ENCODE results near the gene HRC.

The HRC gene

DNA sequence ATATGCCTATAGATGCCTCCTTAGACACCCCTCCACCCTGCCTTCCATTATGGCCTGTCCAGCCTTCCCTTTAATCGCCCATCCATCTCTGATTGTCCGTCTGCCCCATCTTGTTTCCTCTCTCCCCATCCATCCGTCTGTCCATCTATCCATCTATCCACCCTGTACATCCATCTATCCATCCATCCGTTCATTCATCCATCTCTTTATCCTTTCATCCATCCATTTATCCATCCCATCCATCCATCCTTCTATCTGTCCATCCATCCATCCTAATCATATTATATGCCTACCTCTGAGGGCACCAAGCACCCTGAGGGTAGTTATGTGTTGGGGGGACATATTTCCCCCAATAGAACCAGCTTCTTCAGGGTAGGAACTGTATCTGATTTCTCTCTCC, 25.5 kb upstream of the HRC start:
- no peak for DNase-seq (ENCODE audit: low read depth)
- TF ChIP-seq, protein P1, sequence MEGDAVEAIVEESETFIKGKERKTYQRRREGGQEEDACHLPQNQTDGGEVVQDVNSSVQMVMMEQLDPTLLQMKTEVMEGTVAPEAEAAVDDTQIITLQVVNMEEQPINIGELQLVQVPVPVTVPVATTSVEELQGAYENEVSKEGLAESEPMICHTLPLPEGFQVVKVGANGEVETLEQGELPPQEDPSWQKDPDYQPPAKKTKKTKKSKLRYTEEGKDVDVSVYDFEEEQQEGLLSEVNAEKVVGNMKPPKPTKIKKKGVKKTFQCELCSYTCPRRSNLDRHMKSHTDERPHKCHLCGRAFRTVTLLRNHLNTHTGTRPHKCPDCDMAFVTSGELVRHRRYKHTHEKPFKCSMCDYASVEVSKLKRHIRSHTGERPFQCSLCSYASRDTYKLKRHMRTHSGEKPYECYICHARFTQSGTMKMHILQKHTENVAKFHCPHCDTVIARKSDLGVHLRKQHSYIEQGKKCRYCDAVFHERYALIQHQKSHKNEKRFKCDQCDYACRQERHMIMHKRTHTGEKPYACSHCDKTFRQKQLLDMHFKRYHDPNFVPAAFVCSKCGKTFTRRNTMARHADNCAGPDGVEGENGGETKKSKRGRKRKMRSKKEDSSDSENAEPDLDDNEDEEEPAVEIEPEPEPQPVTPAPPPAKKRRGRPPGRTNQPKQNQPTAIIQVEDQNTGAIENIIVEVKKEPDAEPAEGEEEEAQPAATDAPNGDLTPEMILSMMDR (IDR thresholded peaks at IDR 0.05; ENCODE audit: low read depth, low read length, missing control alignments) = no peak
- in situ Hi-C loops (cut with HindIII; ENCODE audit: low sequenced_read_pairs) = no loop called here
- H3K4me3 ChIP-seq (ENCODE audit: low read depth, low read length) = no peak overlapping the region

GRCh38 chr19:49173198-49173597, 18.0 kb upstream of the HRC start:
- TF ChIP-seq, protein P1 (IDR thresholded peaks at IDR 0.05; ENCODE audit: low read depth, low read length, missing control alignments) = no peak

DNA sequence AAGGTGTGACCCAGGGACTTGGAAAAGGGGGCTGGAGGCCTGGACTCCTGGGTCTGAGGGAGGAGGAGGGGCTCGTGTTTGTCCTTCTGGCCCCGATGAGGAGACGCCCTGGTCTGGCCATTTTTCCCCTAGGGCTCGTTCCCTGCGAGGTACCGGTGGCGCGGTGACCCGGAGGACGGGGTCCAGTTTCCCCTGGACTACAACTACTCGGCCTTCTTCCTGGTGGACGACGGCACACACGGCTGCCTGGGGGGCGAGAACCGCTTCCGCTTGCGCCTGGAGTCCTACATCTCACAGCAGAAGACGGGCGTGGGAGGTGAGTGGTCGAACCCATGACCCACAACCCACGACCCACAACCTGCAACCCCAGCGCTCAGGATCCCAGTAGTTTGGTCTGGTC, 13.2 kb upstream of the HRC start:
- in situ Hi-C loops (cut with HindIII; ENCODE audit: low sequenced_read_pairs) = no loop called here
- DNase-seq (ENCODE audit: low read depth) = no peak
- H3K4me3 ChIP-seq (ENCODE audit: low read depth, low read length) = no peak overlapping the region
- TF ChIP-seq, protein P1 (IDR thresholded peaks at IDR 0.05; ENCODE audit: low read depth, low read length, missing control alignments) = no peak

More at GRCh38 chr19:49173198-49173597, 18.0 kb upstream of the HRC start:
- in situ Hi-C loops (cut with HindIII; ENCODE audit: low sequenced_read_pairs) = no loop called here
- H3K4me3 ChIP-seq (ENCODE audit: low read depth, low read length) = no peak overlapping the region
- DNase-seq (ENCODE audit: low read depth) = no peak

DNA sequence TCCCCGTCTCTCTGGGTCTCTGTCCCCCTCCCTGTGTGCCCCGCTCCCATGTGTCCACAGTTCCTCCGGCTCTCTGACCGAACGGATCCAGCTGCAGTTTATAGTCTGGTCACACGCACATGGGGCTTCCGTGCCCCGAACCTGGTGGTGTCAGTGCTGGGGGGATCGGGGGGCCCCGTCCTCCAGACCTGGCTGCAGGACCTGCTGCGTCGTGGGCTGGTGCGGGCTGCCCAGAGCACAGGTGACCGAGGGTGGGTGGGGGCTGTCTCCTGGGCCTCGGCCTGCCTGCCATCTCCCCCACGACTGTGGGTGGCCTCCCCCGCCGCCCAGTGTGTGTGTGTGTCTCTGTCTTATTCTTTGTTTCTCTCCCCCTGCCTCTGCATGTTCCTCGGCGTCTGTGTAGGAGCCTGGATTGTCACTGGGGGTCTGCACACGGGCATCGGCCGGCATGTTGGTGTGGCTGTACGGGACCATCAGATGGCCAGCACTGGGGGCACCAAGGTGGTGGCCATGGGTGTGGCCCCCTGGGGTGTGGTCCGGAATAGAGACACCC, 12.7 kb upstream of the HRC start:
- no peak overlapping the region for H3K4me3 ChIP-seq (ENCODE audit: low read depth, low read length)
- no peak for DNase-seq (ENCODE audit: low read depth)
- in situ Hi-C loops (cut with HindIII; ENCODE audit: low sequenced_read_pairs) = no loop called here
- TF ChIP-seq, protein P1 (IDR thresholded peaks at IDR 0.05; ENCODE audit: low read depth, low read length, missing control alignments) = no peak

- no peak for DNase-seq (ENCODE audit: low read depth)
- no peak overlapping the region for H3K4me3 ChIP-seq (ENCODE audit: low read depth, low read length)
- in situ Hi-C loops (cut with HindIII; ENCODE audit: low sequenced_read_pairs) = no loop called here
- TF ChIP-seq, protein P1 (IDR thresholded peaks at IDR 0.05; ENCODE audit: low read depth, low read length, missing control alignments) = peak; percentile 16
Observed at GRCh38 chr19:49165865-49166301, 10.7 kb upstream of the HRC start.

DNA sequence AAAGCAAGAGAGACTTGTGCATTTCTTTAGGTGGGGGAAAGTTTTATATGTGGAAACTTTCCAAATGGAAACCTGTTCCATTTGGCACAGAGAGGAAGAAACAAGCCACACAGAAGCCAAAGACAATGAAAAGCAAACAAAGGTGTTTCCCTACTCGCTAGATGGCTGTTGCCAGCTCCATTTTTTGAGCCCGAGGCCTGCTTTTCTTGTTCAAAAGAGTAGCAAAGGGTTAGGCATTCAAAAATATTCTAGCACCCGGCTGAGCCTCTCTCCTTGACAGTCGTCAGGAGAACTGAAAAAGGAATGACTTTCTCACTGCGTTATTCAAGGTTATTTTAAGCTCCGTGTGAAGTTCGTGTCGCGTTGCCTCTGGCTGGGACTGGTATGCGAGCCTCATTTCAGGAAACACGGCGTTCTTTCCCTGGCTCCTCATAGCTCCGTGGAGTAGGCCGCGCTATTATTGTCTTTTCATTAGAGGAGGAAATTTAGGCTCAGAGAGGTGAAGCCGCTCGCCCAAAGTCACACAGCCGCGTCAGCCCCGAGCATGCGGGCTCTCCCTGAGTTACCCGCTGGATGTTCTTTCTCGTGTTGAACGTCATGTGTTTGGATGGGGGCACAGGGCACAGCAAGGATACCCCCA, 10.0 kb upstream of the HRC start:
- H3K4me3 ChIP-seq (ENCODE audit: low read depth, low read length) = no peak overlapping the region
- in situ Hi-C loops (cut with HindIII; ENCODE audit: low sequenced_read_pairs) = no loop called here
- no peak for DNase-seq (ENCODE audit: low read depth)
- TF ChIP-seq, protein P1 (IDR thresholded peaks at IDR 0.05; ENCODE audit: low read depth, low read length, missing control alignments) = no peak
